Pulmonary artery endothelial cell (primary cell): ENCODE results near the gene PUS10. TPM values are rescaled to one million over a fixed set of nuclear protein-coding genes. Genes with fewer than 3 reads are reported as not detected.
"Not testable (repeated sequence)": the region's sequence is repeated elsewhere in the genome, so short reads cannot be mapped to it uniquely, and the experiment has no call there.

Experiments
- DNase-seq: peaks from one replicate; pipeline ENCODE4 v3.0.0-alpha.2; 2011; ENCODE audit warnings: low read depth, low spot score
- total RNA-seq: library from RNA; depleted of rRNA; stranded (reverse); fragments of >200 nt; gene quantifications from 2 replicates; pipeline ENCODE4 v1.2.3, GENCODE V29; 2014

Gene PUS10
- total RNA-seq, 1 donor from 2014 or later, result 7.5 TPM

GRCh38 chr2:61013382-61013781 lies 4.7 kb downstream of the PUS10 start:
- DNase-seq, result no peak

GRCh38 chr2:61012303-61012702 lies 5.8 kb downstream of the PUS10 start:
- DNase-seq, result not testable (repeated sequence)

- no peak for DNase-seq
Observed at GRCh38 chr2:61011678-61012077, 6.4 kb downstream of the PUS10 start.

GRCh38 chr2:61009355-61009754 lies 8.7 kb downstream of the PUS10 start:
- DNase-seq, result no peak

- no peak for DNase-seq
Observed at GRCh38 chr2:61006486-61007105, 11.5 kb downstream of the PUS10 start.

GRCh38 chr2:61005736-61006135 lies 12.3 kb downstream of the PUS10 start:
- no peak for DNase-seq

GRCh38 chr2:60998628-60999545 lies 19.2 kb downstream of the PUS10 start:
- no peak for DNase-seq

GRCh38 chr2:60994131-60994530 lies 23.9 kb downstream of the PUS10 start:
- DNase-seq, result no peak

GRCh38 chr2:60992985-60993392 lies 25.1 kb downstream of the PUS10 start:
- no peak for DNase-seq

GRCh38 chr2:60991644-60992043 lies 26.4 kb downstream of the PUS10 start:
- DNase-seq, result no peak

- no peak for DNase-seq
Observed at GRCh38 chr2:60989259-60989658, 28.8 kb downstream of the PUS10 start.

GRCh38 chr2:60987656-60988055 lies 30.4 kb downstream of the PUS10 start:
- DNase-seq, result not testable (repeated sequence)

- no peak for DNase-seq
Observed at GRCh38 chr2:60987041-60987440, 31.0 kb downstream of the PUS10 start.

- no peak for DNase-seq
Observed at GRCh38 chr2:60984720-60985119, 33.3 kb downstream of the PUS10 start.

GRCh38 chr2:60982066-60982465 lies 36.0 kb downstream of the PUS10 start:
- not testable (repeated sequence) for DNase-seq

- no peak for DNase-seq
Observed at GRCh38 chr2:60980071-60980815, 37.8 kb downstream of the PUS10 start.

GRCh38 chr2:60979231-60979630 lies 38.8 kb downstream of the PUS10 start:
- no peak for DNase-seq

GRCh38 chr2:60977562-60977895 lies 40.5 kb downstream of the PUS10 start:
- DNase-seq, result no peak

GRCh38 chr2:60976875-60977561 lies 41.0 kb downstream of the PUS10 start:
- DNase-seq, result no peak

- DNase-seq, result no peak
Observed at GRCh38 chr2:60976256-60976850, 41.7 kb downstream of the PUS10 start.

- DNase-seq, result no peak
Observed at GRCh38 chr2:60974652-60975051, 43.4 kb downstream of the PUS10 start.
